Smooth muscle cell of the umbilical artery (primary cell): ENCODE data around the gene U2AF1L4. TPM values are rescaled to one million over a fixed set of nuclear protein-coding genes. Genes with fewer than 3 reads are reported as not detected.

Source experiments
- total RNA-seq: library from RNA; depleted of rRNA; stranded (reverse); fragments of >200 nt; gene quantifications from 2 replicates; pipeline ENCODE4 v1.2.3, GENCODE V29; 2014

The U2AF1L4 gene, protein sequence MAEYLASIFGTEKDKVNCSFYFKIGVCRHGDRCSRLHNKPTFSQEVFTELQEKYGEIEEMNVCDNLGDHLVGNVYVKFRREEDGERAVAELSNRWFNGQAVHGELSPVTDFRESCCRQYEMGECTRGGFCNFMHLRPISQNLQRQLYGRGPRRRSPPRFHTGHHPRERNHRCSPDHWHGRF
- 4.2 and 9.8 TPM in 2 replicates for total RNA-seq

DNA sequence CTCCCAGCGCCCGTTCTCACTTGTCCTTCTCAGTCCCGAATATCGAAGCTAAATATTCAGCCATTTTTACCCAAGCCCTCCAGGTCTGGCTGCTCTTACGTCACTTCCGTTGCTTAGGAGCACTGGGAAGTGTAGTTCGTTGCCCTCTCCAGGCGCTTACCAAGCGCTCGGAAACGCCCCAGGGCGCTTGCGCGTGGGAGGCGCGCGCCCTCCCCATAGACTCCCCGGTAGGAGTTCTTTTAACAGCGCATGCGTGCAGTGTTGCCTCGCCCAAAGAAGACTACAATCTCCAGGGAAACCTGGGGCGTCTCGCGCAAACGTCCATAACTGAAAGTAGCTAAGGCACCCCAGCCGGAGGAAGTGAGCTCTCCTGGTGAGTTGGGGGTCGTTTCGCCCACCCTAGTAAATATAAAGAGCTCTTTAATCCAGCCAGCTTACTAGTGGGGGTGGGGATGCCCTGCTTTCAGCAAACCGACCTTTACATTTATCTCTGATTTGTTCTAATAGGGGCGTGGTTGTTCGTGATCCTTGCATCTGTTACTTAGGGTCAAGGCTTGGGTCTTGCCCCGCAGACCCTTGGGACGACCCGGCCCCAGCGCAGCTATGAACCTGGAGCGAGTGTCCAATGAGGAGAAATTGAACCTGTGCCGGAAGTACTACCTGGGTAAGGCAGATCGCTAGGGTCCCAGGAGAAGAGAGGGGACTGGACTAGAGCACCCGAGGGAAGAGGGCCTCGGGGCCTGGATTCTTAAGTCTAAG lies at the start of gene U2AF1L4, which contains the start of gene PSENEN:
Gene U2AF1L4, minus strand, starts transcription at position 91 of the 759 bp plus-strand sequence. Its CDS starts 27 bp downstream, at position 64.
Gene PSENEN, plus strand, starts transcription at position 324 of the 759 bp plus-strand sequence. Its CDS starts 280 bp downstream, at position 604.

DNA sequence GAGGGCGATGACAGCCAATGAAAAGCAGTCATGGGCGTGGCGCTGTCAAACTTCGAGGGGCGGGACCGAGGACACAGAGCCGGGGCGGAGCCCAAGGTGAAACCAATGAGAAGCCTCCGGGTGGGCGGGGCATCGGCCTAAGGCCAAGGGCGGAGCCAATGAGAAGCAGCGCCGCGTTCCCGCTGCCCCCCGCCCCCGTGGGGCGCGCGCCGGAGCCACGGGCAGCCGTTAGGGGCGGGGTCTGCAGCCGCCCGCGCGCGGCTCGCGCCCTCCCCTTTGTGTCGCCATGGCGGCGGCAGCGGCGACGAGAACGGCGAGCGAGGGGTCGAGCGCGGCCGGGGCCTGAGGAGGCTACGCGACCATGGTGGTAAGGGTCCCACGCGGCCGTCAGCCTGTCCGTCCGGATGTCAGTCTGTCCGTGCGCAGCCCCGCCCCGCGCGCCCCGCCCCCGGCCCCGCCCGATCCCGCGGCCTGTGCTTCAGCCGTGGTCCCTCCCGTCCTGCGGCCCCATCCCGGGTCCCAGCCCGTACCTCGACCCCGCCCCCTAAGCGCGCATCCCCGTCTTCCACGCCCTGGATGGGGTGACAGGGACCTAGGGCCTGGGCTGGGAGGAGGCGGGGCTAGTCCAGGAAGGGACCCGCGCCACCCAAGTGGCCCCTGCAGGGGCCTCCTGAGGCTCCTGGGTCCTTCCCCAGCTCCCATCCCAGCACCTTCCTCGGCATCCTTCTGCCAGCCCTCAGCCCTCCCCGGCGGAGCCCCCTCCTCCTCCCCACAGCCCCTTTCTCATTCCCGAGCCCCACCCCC lies 30.3 kb upstream of the U2AF1L4 start, which contains the start of gene ARHGAP33:
Gene ARHGAP33, plus strand, starts transcription at position 267 of the 804 bp plus-strand sequence. Its CDS starts 95 bp downstream, at position 362.

DNA sequence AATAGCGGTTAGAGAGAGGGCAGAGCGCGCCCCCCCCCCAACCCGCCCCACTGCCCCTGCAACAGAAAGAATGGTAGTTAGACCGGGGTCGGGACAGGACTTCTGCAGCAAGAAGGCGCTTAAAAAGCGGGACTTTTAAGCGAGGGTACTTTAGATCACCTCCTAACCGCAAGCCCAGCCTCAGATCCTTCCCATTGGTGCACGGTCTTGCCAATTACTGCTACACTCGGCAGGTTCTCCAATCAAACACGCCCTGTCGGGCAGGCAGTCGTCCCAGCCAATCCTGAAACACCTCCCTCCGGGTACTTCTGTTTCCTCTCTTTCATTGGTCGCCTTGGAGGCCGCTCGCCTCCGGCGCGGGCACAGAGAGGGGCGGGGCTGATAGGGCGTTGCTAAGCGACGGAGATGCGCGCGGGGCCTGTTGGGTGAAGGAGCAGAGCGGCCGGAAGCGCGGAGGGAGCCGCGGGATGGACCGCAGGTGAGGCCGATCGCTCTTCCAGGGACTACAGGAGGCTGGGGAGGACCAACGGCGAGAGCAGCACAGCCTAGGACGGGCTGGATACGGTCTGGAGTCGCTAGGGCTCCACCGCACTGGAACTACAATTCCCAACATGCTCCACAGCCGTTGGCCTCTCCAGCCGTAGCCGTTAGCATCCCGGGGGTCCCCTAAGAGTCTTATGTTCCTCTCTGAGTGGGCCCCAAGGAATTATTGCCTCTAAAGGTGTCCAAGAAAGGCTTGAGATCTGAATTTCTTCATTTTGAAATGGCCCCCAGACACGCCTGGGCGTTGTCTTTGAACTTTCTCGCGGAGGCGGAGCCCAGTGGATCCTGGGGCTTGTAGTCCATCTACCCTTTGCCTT lies 12.8 kb upstream of the U2AF1L4 start, which contains the start of gene PROSER3:
Gene PROSER3, plus strand, starts transcription at position 428 of the 860 bp plus-strand sequence. Its CDS starts 40 bp downstream, at position 468.

DNA sequence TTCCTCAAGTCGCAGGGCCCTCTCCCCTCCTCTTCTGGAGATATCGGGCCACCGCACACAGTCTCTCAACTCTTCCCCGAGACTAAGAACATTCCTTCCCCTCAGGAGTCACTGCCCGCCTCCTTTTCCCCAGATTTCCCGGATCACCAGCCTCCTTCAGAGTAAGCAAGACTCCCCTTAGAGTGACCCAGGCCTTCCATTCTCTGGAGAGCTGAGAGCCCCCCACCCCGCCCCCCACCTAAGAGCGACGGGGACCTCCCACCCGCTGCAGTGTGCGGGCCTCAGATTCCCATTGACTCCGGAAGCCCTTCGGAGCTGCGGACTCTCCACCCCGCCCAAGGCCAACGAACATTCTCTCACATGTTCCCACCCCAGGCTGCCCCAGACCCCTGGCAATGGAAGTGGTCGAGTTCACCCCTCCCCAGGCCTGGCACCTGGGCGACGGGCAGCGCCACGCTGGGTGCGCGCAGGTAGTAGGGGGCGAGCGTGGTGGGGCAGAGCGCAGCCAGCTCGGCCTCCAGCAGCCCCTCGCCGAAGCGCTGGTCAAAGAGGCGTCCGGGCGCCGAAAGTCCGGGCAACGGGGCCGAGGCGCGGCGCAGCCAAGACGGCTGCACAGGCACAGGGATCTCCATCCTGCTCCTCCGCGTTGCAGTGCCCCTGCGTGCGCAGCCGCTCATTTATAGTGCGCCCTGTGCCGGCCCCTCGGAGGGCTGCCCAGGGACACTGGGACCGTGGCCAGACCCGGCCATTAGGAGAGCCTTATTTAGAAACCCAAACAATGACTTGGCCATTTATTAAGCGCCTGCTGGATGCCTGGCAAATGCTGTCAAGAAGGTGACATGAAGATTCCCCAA lies 11.4 kb upstream of the U2AF1L4 start, which contains the start of gene HSPB6:
Gene HSPB6, minus strand, starts transcription at position 653 of the 854 bp plus-strand sequence. Its CDS starts 21 bp downstream, at position 632.

DNA sequence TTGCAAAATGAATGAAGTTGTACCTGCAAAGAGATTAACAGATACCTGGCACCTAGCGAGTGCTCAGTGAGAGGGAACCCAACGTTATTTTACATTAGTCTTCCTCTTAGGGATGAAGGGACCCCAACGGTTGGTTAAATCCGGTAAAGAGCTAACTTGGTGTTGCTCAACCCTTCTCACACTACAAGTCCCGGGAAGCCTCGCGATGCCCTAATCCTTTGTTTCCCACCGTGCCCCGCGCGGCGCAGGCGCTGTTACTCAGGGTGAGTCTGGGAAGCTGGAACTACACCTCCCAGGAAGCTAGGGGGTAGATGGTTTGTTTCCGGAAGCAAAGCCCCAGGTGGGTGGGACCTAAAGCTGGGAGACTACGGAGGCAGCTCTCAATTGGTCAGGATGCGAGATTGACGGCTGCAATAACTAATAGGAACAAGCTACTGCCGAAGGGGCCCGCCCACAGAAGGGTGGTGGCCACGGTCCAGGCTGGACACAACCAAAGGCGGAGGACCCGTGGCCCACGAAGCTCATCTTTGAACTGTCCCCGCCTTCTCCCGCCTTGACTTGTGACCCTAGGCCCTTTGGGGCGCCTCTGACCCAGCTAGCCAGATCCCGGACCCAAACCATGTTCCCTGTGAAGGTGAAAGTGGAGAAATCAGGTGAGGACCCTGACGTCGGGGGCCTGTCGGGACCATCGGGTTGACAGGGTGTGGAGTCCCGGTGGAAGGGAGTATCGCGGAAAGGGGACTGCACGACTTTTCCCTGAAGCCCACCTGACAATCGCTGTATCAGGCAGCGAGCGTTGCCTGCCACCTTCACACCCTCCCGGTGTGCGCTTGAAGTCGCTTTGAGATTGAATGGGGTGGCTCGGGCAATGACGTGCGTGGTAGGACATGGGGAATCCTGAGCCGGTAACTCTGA lies 3.1 kb upstream of the U2AF1L4 start, which contains the start of gene LIN37:
Gene LIN37, plus strand, starts transcription at position 471 of the 915 bp plus-strand sequence. Its CDS starts 149 bp downstream, at position 620.

DNA sequence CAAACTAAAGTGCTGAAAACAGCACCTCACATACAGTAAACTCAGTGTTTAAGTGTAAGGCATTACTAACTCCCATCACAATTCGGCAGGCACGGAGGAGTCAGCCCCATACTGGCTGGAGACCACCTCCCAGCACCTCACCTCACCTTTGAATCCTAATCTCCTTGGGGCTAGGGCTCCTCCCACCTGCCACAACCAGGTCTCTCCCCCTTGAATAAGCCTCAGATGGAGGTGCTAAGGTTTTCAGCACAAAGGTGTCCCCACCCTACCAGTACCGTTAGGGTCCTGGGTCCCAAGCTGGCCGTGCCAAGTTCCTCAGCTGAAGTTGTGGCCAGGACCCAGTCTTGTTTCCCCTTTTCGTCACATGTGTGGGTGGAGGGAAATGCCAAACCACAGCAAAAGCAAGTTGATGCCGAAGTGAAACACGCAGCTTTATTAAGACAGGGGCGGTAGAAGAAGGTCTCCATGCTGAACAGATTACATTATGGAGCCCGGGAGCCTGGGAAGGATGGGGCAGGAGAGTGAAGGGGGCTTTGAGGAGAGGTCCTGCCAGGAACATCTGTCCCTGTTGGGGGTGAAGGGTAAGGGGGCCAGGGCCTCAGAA lies 3.0 kb downstream of the U2AF1L4 start, which contains the start of gene IGFLR1:
Gene IGFLR1, minus strand, starts transcription at position 332 of the 604 bp plus-strand sequence. CDS start 1,272 bp downstream, outside the sequence.

DNA sequence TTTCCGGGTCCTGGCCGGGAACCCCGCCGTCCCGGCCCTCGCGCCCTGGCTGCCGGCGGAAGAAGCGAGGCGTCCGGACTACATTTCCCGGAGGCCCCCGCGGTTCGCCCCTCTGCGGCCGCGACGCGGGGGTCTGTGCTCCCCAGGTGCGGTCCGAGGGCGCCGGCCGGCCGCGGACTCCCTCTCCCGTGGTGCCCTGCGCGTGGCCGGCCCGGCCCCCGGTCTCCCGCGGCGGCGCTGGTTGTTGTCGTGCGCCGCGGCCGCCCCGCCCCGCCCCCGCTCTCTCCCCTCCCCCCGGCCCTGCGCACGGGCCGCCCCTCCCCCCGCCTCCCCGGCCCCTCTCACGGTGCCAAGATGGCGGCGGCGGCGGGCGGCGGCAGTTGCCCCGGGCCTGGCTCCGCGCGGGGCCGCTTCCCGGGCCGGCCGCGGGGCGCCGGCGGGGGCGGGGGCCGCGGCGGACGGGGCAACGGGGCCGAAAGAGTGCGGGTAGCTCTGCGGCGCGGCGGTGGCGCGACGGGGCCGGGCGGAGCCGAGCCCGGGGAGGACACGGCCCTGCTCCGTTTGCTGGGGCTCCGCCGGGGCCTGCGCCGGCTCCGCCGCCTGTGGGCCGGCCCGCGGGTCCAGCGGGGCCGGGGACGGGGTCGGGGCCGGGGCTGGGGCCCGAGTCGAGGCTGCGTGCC lies 27.4 kb downstream of the U2AF1L4 start, which contains the start of gene KMT2B:
Gene KMT2B, plus strand, starts transcription at position 339 of the 680 bp plus-strand sequence. Its CDS starts 16 bp downstream, at position 355.

DNA sequence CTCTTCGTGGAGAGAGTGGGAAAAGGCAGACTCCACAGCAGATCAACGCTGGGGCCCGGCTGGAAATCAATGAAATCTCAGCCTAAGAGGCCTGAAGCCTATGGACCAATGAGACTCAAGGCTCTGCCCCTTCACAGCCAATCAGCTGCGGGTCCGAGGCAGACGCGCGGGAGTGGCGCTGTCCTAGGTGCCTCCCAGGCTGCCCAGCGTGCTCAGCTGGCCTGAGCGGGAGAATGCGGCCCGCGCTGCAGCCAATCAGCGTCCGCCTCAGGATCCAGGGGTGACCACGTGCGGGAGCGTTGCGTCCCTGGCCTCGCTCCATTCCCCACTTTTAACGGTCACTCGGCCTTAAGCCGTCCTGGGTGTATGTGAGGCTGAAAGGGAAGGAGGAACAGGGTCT lies 41.0 kb downstream of the U2AF1L4 start, which contains the start of gene ZBTB32:
Gene ZBTB32, plus strand, starts transcription at position 341 of the 400 bp plus-strand sequence. CDS start 10,069 bp downstream, outside the sequence.

Other genes starting within 250 kb of the U2AF1L4 start
- 0.23 and 0.30 TPM in 2 replicates for gene DMKN, start 231.8 kb downstream of the U2AF1L4 start, total RNA-seq
- 0.59 and 0.65 TPM in 2 replicates for gene SBSN, start 217.1 kb downstream of the U2AF1L4 start, total RNA-seq
- gene GAPDHS, start 212.0 kb downstream of the U2AF1L4 start, total RNA-seq: not detected in 2 replicates
- 61.2 and 100 TPM in 2 replicates for gene TMEM147, start 199.8 kb downstream of the U2AF1L4 start, total RNA-seq
- gene ATP4A, start 181.8 kb downstream of the U2AF1L4 start, total RNA-seq: not detected in 2 replicates
- not detected in 2 replicates for gene PMIS2, start 159.2 kb downstream of the U2AF1L4 start, total RNA-seq
- 5.6 and 8.4 TPM in 2 replicates for gene HAUS5, start 132.7 kb downstream of the U2AF1L4 start, total RNA-seq
- 30.0 and 42.8 TPM in 2 replicates for gene RBM42, start 116.4 kb downstream of the U2AF1L4 start, total RNA-seq
- gene ETV2, start 103.7 kb downstream of the U2AF1L4 start, total RNA-seq: 0.30 TPM in 1 of 2 replicates, not detected in the other
- gene COX6B1, start 97.1 kb downstream of the U2AF1L4 start, total RNA-seq: 228 and 480 TPM in 2 replicates
- not detected in 2 replicates for gene UPK1A, start 78.9 kb downstream of the U2AF1L4 start, total RNA-seq
- not detected in 2 replicates for gene ZBTB32, start 40.9 kb downstream of the U2AF1L4 start, total RNA-seq
- 5.9 and 16.0 TPM in 2 replicates for gene KMT2B, start 27.4 kb downstream of the U2AF1L4 start, total RNA-seq
- 0.30 and 0.42 TPM in 2 replicates for gene IGFLR1, start 3.0 kb downstream of the U2AF1L4 start, total RNA-seq
- 9.5 and 10.4 TPM in 2 replicates for gene PSENEN, start 233 bp upstream of the U2AF1L4 start, total RNA-seq
- gene LIN37, start 3.2 kb upstream of the U2AF1L4 start, total RNA-seq: 8.1 and 12.2 TPM in 2 replicates
- 77.2 and 141 TPM in 2 replicates for gene HSPB6, start 11.6 kb upstream of the U2AF1L4 start, total RNA-seq
- 3.0 and 7.2 TPM in 2 replicates for gene PROSER3, start 12.8 kb upstream of the U2AF1L4 start, total RNA-seq
- gene ARHGAP33, start 30.1 kb upstream of the U2AF1L4 start, total RNA-seq: 1.8 and 6.2 TPM in 2 replicates
- gene PRODH2, start 67.4 kb upstream of the U2AF1L4 start, total RNA-seq: not detected in 2 replicates
- not detected in 2 replicates for gene NPHS1, start 107.1 kb upstream of the U2AF1L4 start, total RNA-seq
- gene KIRREL2, start 111.5 kb upstream of the U2AF1L4 start, total RNA-seq: 0.05 TPM in 1 of 2 replicates, not detected in the other
- 15.4 and 15.7 TPM in 2 replicates for gene APLP1, start 123.2 kb upstream of the U2AF1L4 start, total RNA-seq
- gene NFKBID, start 155.1 kb upstream of the U2AF1L4 start, total RNA-seq: 2.7 and 5.2 TPM in 2 replicates
- 1.2 TPM in 2 replicates for gene HCST, start 157.1 kb upstream of the U2AF1L4 start, total RNA-seq
- gene TYROBP, start 162.9 kb upstream of the U2AF1L4 start, total RNA-seq: not detected in 2 replicates
- 3.6 and 4.2 TPM in 2 replicates for gene LRFN3, start 191.0 kb upstream of the U2AF1L4 start, total RNA-seq
- gene SDHAF1, start 249.8 kb upstream of the U2AF1L4 start, total RNA-seq: 8.1 and 11.9 TPM in 2 replicates